MV-4-11 (cell line): ENCODE results near the gene CDV3.

Source experiments
- DNase-seq: peaks from one replicate; lab custom pipeline; 2025; lab: John Stamatoyannopoulos, UW

The CDV3 gene

GRCh38 chr3:133568294-133569014 is 5.0 kb upstream of the CDV3 start:
- DNase-seq, result no peak

GRCh38 chr3:133570139-133570936 is 3.1 kb upstream of the CDV3 start:
- no peak for DNase-seq

GRCh38 chr3:133570937-133571320 is 2.6 kb upstream of the CDV3 start:
- DNase-seq, result no peak

GRCh38 chr3:133572158-133573053 is 1.1 kb upstream of the CDV3 start:
- no peak for DNase-seq

GRCh38 chr3:133573054-133573628 is 345 bp upstream of the CDV3 start:
- DNase-seq, result no peak

GRCh38 chr3:133574260-133574881 is 885 bp downstream of the CDV3 start:
- DNase-seq, result no peak

GRCh38 chr3:133575086-133575485 is 1.6 kb downstream of the CDV3 start:
- no peak for DNase-seq

- no peak for DNase-seq
Measured at GRCh38 chr3:133576169-133576568, 2.7 kb downstream of the CDV3 start.

GRCh38 chr3:133578548-133579191 is 5.2 kb downstream of the CDV3 start:
- no peak for DNase-seq

- no peak for DNase-seq
Measured at GRCh38 chr3:133583396-133583795, 9.9 kb downstream of the CDV3 start.

- no peak for DNase-seq
Measured at GRCh38 chr3:133588035-133588434, 14.5 kb downstream of the CDV3 start.

- DNase-seq, result no peak
Measured at GRCh38 chr3:133588784-133589465, 15.4 kb downstream of the CDV3 start.

- DNase-seq, result no peak
Measured at GRCh38 chr3:133589503-133589902, 16.0 kb downstream of the CDV3 start.

GRCh38 chr3:133591271-133591742 is 17.8 kb downstream of the CDV3 start:
- DNase-seq, result no peak

GRCh38 chr3:133592843-133593242 is 19.4 kb downstream of the CDV3 start:
- no peak for DNase-seq

- no peak for DNase-seq
Measured at GRCh38 chr3:133593243-133593642, 19.8 kb downstream of the CDV3 start.

GRCh38 chr3:133595341-133595740 is 21.9 kb downstream of the CDV3 start:
- no peak for DNase-seq

GRCh38 chr3:133598405-133598804 is 24.9 kb downstream of the CDV3 start:
- DNase-seq, result no peak

- DNase-seq, result no peak
Measured at GRCh38 chr3:133599280-133599679, 25.8 kb downstream of the CDV3 start.

GRCh38 chr3:133600572-133601081 is 27.1 kb downstream of the CDV3 start:
- no peak for DNase-seq
